Neural cell (in vitro differentiated cells): ENCODE measurements around the gene PLXNA4. TPM values are rescaled to one million over a fixed set of nuclear protein-coding genes. Genes with fewer than 3 reads are reported as not detected.

Experiments
- H2AFZ ChIP-seq: fragments of 200-600, 300-800 bp; sonication (generic), shearing (Covaris generic); 2 replicates; pipeline ENCODE4 v1.6.0; 2014; ENCODE audit warnings: low read depth, mild to moderate bottlenecking, antibody characterized with exemption, low read length, moderate library complexity
- H3F3A ChIP-seq: fragments of 200-600 bp; shearing (Covaris generic); 2 replicates; pipeline ENCODE4 v1.6.1; 2016; ENCODE audit warnings: mild to moderate bottlenecking, moderate library complexity, mixed read lengths, antibody characterized with exemption, low read length; ENCODE audit not compliant: insufficient read depth, poor library complexity, severe bottlenecking
- H3K27ac ChIP-seq: fragments of 200-600, 300-800 bp; sonication (generic), shearing (Covaris generic); 2 replicates; pipeline ENCODE4 v1.5.1; 2014; ENCODE audit warnings: mild to moderate bottlenecking, low read length, moderate library complexity
- H3K27me3 ChIP-seq: fragments of 300-800, 200-600 bp; sonication (generic), shearing (Covaris generic); 2 replicates; pipeline ENCODE4 v1.6.0; 2014; ENCODE audit warnings: mild to moderate bottlenecking, low read depth, low read length, moderate library complexity; ENCODE audit not compliant: insufficient read depth
- H3K36me3 ChIP-seq: fragments of 300-800, 200-600 bp; sonication (generic), shearing (Covaris generic); 2 replicates; pipeline ENCODE4 v1.5.1; 2014; ENCODE audit warnings: mild to moderate bottlenecking, antibody characterized with exemption, low read length, moderate library complexity; ENCODE audit not compliant: insufficient read depth
- H3K4me2 ChIP-seq: fragments of 300-800, 200-600 bp; sonication (generic), shearing (Covaris generic); 2 replicates; pipeline ENCODE4 v1.6.0; 2014; ENCODE audit warnings: mild to moderate bottlenecking, low read length
- H3K4me3 ChIP-seq: fragments of 300-800, 200-600 bp; sonication (generic), shearing (Covaris generic); 2 replicates; pipeline ENCODE4 v1.5.1; 2014; ENCODE audit warnings: mild to moderate bottlenecking, low read length, moderate library complexity
- H3K79me2 ChIP-seq: fragments of 200-600 bp; shearing (Covaris generic); replicated peaks from 2 replicates; pipeline ENCODE4 v1.6.0; 2014; ENCODE audit warnings: mild to moderate bottlenecking, low read length, moderate library complexity; ENCODE audit not compliant: insufficient read depth
- H3K9ac ChIP-seq: fragments of 300-800, 200-600 bp; sonication (generic), shearing (Covaris generic); 2 replicates; pipeline ENCODE4 v1.6.1; 2016; ENCODE audit warnings: mild to moderate bottlenecking, low read length, mixed read lengths
- H3K9me2 ChIP-seq: fragments of 200-600 bp; shearing (Covaris generic); 2 replicates; pipeline ENCODE4 v1.6.1; 2016; ENCODE audit warnings: mild to moderate bottlenecking, low read length, mixed read lengths; ENCODE audit not compliant: insufficient read depth
- H3K9me3 ChIP-seq: fragments of 200-600, 300-800 bp; sonication (generic), shearing (Covaris generic); 2 replicates; pipeline ENCODE4 v1.6.1; 2016; ENCODE audit warnings: mild to moderate bottlenecking, mixed run types, low read length, moderate library complexity, mixed read lengths
- H4K20me1 ChIP-seq: fragments of 200-600 bp; shearing (Covaris generic); 2 replicates; pipeline ENCODE4 v1.6.1; 2016; ENCODE audit warnings: mild to moderate bottlenecking, mixed run types; ENCODE audit not compliant: insufficient read depth
- CTCF ChIP-seq: fragments of 450-650 bp; IDR thresholded peaks from 2 replicates; pipeline ENCODE4 v1.5.1; 2014; ENCODE audit warnings: antibody characterized with exemption, mild to moderate bottlenecking, moderate library complexity; ENCODE audit not compliant: poor library complexity, severe bottlenecking
- EP300 ChIP-seq: fragments of 450-650 bp; conservative IDR thresholded peaks from 2 replicates; pipeline ENCODE4 v1.6.1; 2014; ENCODE audit warnings: antibody characterized with exemption, mild to moderate bottlenecking, moderate library complexity; ENCODE audit not compliant: poor library complexity, severe bottlenecking
- EZH2 ChIP-seq: fragments of 200-600, 300-800 bp; shearing (Covaris generic), sonication (generic); IDR thresholded peaks from 2 replicates; pipeline ENCODE4 v1.6.1; 2014; ENCODE audit warnings: antibody characterized with exemption, low read length, borderline replicate concordance, mild to moderate bottlenecking; ENCODE audit not compliant: insufficient read depth, poor library complexity, severe bottlenecking
- MXI1 ChIP-seq: fragments of 450-650 bp; conservative IDR thresholded peaks from 2 replicates; pipeline ENCODE4 v1.6.1; 2014; ENCODE audit warnings: antibody characterized with exemption, mild to moderate bottlenecking; ENCODE audit not compliant: poor library complexity, severe bottlenecking
- POLR2AphosphoS5 ChIP-seq: IDR thresholded peaks from 2 replicates; pipeline ENCODE4 v1.6.1; 2012
- RAD21 ChIP-seq: fragments of 450-650 bp; conservative IDR thresholded peaks from 2 replicates; pipeline ENCODE4 v1.6.1; 2014; ENCODE audit warnings: antibody characterized with exemption, mild to moderate bottlenecking, moderate library complexity
- SMC3 ChIP-seq: fragments of 450-650 bp; conservative IDR thresholded peaks from 2 replicates; pipeline ENCODE4 v1.6.1; 2014; ENCODE audit warnings: antibody characterized with exemption, mild to moderate bottlenecking, moderate library complexity; ENCODE audit not compliant: poor library complexity
- TAF1 ChIP-seq: IDR thresholded peaks from 2 replicates; pipeline ENCODE4 v1.6.1; 2012; ENCODE audit warnings: low read depth
- polyA plus RNA-seq: library from polyadenylated mRNA; depleted of rRNA; stranded (reverse); fragments of >200 nt; gene quantifications from 2 replicates; pipeline ENCODE4 v1.2.3, GENCODE V29; 2014
- TF ChIP-seq, protein P1 (sequence below): IDR thresholded peaks from 2 replicates; pipeline ENCODE4 v1.6.1; 2012; ENCODE audit warnings: borderline replicate concordance

PLXNA4 gene
- polyA plus RNA-seq, 1 donor from 2014 or later: 7.2 TPM

GRCh38 chr7:132118641-132119040 lies 457.6 kb downstream of the PLXNA4 start:
- H3K36me3 ChIP-seq: no peaks in the 10 kb centered on the region
- TF ChIP-seq TAF1 (no peak), MXI1 (no peak), EZH2 (no peak), POLR2AphosphoS5 (no peak), EP300 (no peak), RAD21 (no peak), SMC3 (no peak), CTCF (no peak)
- TF ChIP-seq, protein P1, sequence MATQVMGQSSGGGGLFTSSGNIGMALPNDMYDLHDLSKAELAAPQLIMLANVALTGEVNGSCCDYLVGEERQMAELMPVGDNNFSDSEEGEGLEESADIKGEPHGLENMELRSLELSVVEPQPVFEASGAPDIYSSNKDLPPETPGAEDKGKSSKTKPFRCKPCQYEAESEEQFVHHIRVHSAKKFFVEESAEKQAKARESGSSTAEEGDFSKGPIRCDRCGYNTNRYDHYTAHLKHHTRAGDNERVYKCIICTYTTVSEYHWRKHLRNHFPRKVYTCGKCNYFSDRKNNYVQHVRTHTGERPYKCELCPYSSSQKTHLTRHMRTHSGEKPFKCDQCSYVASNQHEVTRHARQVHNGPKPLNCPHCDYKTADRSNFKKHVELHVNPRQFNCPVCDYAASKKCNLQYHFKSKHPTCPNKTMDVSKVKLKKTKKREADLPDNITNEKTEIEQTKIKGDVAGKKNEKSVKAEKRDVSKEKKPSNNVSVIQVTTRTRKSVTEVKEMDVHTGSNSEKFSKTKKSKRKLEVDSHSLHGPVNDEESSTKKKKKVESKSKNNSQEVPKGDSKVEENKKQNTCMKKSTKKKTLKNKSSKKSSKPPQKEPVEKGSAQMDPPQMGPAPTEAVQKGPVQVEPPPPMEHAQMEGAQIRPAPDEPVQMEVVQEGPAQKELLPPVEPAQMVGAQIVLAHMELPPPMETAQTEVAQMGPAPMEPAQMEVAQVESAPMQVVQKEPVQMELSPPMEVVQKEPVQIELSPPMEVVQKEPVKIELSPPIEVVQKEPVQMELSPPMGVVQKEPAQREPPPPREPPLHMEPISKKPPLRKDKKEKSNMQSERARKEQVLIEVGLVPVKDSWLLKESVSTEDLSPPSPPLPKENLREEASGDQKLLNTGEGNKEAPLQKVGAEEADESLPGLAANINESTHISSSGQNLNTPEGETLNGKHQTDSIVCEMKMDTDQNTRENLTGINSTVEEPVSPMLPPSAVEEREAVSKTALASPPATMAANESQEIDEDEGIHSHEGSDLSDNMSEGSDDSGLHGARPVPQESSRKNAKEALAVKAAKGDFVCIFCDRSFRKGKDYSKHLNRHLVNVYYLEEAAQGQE: no peak
- no peaks in the 10 kb centered on the region for H3K79me2 ChIP-seq
- no peak overlapping the region for H3K9ac ChIP-seq
- no peaks in the 10 kb centered on the region for H3K27me3 ChIP-seq
- no peak overlapping the region for H3K27ac ChIP-seq
- no peak overlapping the region for H3K4me3 ChIP-seq
- H3K9me2 ChIP-seq: no peaks in the 10 kb centered on the region
- H4K20me1 ChIP-seq: no peaks in the 10 kb centered on the region
- H3K9me3 ChIP-seq: no peaks in the 10 kb centered on the region
- H3F3A ChIP-seq: no peaks in the 10 kb centered on the region
- H3K4me2 ChIP-seq: no peak overlapping the region
- H2AFZ ChIP-seq: no peak overlapping the region

DNA sequence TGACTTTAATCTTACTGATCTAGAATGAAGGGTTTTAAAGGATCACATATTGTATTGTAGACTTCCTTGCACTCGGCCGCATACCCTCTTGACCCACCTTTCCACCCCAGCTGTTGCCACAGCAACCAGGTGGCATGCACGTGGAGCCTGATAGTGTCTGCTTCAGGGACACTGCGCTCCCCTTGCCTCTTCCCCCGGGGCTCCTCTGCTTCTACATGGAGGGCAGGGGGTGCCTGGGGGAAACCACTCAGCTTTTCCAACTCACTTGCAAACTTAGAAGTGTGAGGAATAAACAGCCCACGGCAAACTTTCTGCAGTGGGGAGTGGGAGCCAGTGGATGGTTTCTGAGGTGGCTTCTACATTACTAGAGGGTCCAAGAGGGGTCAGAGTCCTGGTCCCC lies 458.6 kb downstream of the PLXNA4 start:
- Histone ChIP-seq H3K9me2 (no peaks in the 10 kb centered on the region), H3K9ac (no peak overlapping the region), H3K27ac (no peak overlapping the region), H4K20me1 (no peaks in the 10 kb centered on the region), H3K36me3 (no peaks in the 10 kb centered on the region), H3K27me3 (no peaks in the 10 kb centered on the region), H3F3A (no peaks in the 10 kb centered on the region), H3K4me3 (no peak overlapping the region), H3K79me2 (no peaks in the 10 kb centered on the region), H2AFZ (no peak overlapping the region), H3K4me2 (no peak overlapping the region), H3K9me3 (no peaks in the 10 kb centered on the region)
- TF ChIP-seq TAF1 (no peak), EP300 (no peak), MXI1 (no peak), POLR2AphosphoS5 (no peak), EZH2 (no peak), RAD21 (no peak)

DNA sequence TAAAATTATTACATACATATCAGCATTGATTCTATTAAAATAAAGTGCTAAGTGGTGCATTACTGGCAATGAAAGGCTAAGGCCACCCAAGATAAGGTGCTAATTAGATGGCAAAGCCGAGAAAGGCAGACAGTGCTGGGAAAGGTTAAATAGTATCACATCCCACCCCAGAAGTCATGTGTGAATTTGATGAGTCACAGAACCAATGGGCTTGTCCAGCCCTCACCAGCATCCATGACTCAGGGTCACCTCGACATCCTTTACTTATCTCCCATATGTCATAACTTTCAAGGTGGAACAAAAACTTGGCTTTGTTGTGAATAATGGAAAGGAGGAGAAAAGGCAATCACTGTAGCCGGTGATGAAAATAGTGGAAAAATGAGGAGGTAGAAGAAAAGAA lies 459.1 kb downstream of the PLXNA4 start:
- no peak overlapping the region for H2AFZ ChIP-seq
- no peaks in the 10 kb centered on the region for H3K36me3 ChIP-seq
- H3K4me3 ChIP-seq: no peak overlapping the region
- H3K9me3 ChIP-seq: no peaks in the 10 kb centered on the region
- H3F3A ChIP-seq: no peaks in the 10 kb centered on the region
- no peaks in the 10 kb centered on the region for H3K79me2 ChIP-seq
- no peaks in the 10 kb centered on the region for H4K20me1 ChIP-seq
- TF ChIP-seq SMC3 (no peak), EP300 (no peak), MXI1 (no peak), CTCF (no peak), POLR2AphosphoS5 (no peak), TAF1 (no peak), EZH2 (no peak), RAD21 (no peak)
- TF ChIP-seq, protein P1: no peak
- no peak overlapping the region for H3K27ac ChIP-seq
- H3K9ac ChIP-seq: no peak overlapping the region
- no peak overlapping the region for H3K4me2 ChIP-seq
- no peaks in the 10 kb centered on the region for H3K27me3 ChIP-seq
- H3K9me2 ChIP-seq: no peaks in the 10 kb centered on the region
